Activated CD4-positive, alpha-beta T cell treated with anti-CD3 and anti-CD28 coated beads for 36 hours (primary cell): ENCODE measurements around the gene MAP3K10. TPM values are rescaled to one million over a fixed set of nuclear protein-coding genes. Genes with fewer than 3 reads are reported as not detected.

Experiments used
- ATAC-seq: fragments of 200-7000 bp; cut with Tn5 transposase; one replicate; pipeline ENCODE4 v1.10.0; 2021; ENCODE audit warnings: mild to moderate bottlenecking, moderate library complexity
- CTCF ChIA-PET: fragments of 350-600 bp; sonication (Branson Sonifier 250); formaldehyde crosslinking; loops from one replicate; lab custom pipeline; 2021; ENCODE audit warnings: antibody characterized with exemption; lab: Charles Lee
- POLR2A ChIA-PET: fragments of 350-600 bp; sonication (Branson Sonifier 250); formaldehyde crosslinking; loops from one replicate; lab custom pipeline; 2021; ENCODE audit warnings: antibody characterized with exemption, inconsistent platforms; lab: Charles Lee
- DNase-seq: peaks from one replicate; pipeline ENCODE4 v3.0.0-alpha.2; 2020
- H3K27ac Mint-ChIP-seq: one replicate; pipeline ENCODE4 v1.8.0; 2021; ENCODE audit warnings: mixed read lengths
- H3K27me3 Mint-ChIP-seq: one replicate; pipeline ENCODE4 v1.8.0; 2021; ENCODE audit warnings: mixed read lengths
- H3K36me3 Mint-ChIP-seq: one replicate; pipeline ENCODE4 v1.8.0; 2021; ENCODE audit warnings: low read depth, mixed read lengths
- H3K4me1 Mint-ChIP-seq: one replicate; pipeline ENCODE4 v1.8.0; 2021; ENCODE audit warnings: mixed read lengths
- H3K4me3 Mint-ChIP-seq: one replicate; pipeline ENCODE4 v1.8.0; 2021; ENCODE audit warnings: mild to moderate bottlenecking, moderate library complexity, mixed read lengths
- H3K9me3 Mint-ChIP-seq: one replicate; pipeline ENCODE4 v1.8.0; 2021; ENCODE audit warnings: low read depth, mixed read lengths
- intact Hi-C, 2 experiments: fragments of 100-400 bp; cut with DNase I in 1 of 2; cut with micrococcal nuclease in 1 of 2; formaldehyde crosslinking; loops; one replicate each; pipeline versions ENCODE4 v1.14.2 to v1.15.1; 2022 to 2024; cut with DNase I, micrococcal nuclease
- total RNA-seq, 2 experiments: library from RNA; stranded (reverse); gene quantifications; one replicate each; pipeline ENCODE4 v1.2.3, GENCODE V29; 2021

The MAP3K10 gene
- total RNA-seq, 2 experiments from 2014 or later: 8.7 to 10.8 TPM

DNA sequence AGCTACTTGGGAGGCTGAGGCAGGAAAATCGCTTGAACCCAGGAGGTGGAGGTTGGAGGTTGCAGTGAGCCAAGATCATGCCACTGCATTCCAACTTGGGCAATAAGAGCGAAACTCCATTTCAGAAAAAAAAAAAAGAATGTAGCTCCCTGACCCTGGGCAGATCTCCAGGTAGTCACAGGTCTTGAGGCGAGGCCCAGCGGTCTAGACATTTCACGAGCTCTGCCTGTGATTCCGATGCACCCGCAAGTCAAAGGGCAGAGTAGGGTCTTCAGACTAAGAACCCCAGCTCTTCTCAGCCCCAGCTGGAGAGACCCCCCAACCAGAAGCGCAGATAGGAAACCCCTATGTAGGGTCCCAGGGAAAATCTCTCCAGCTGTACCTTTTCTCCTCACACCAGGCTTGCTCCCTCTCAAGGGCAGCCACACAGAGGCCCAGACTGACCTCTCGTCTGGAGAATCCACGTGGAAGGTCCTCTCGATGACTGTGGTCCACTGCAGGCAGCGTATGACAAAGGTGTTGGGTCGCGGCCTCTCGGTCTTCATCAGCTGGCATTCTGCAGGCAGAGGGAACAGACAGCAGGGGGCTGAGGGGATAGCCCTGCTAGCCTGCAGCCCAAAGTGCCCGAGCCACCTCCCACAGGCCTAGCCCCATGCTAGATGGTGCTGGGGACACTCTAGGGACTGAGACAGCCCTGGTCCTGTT is 63.6 kb downstream of the MAP3K10 start:
- POLR2A ChIA-PET: no interaction called here
- ATAC-seq: no peak
- no peak overlapping the region for H3K27ac Mint-ChIP-seq
- intact Hi-C loops: no loop called here
- peaks cover 16% of the 10 kb centered on the region for H3K4me1 Mint-ChIP-seq
- CTCF ChIA-PET: no interaction called here
- peaks cover 37% of the 10 kb centered on the region for H3K36me3 Mint-ChIP-seq
- no peak for DNase-seq
- H3K27me3 Mint-ChIP-seq: no peaks in the 10 kb centered on the region
- no peak overlapping the region for H3K4me3 Mint-ChIP-seq
- H3K9me3 Mint-ChIP-seq: no peaks in the 10 kb centered on the region

DNA sequence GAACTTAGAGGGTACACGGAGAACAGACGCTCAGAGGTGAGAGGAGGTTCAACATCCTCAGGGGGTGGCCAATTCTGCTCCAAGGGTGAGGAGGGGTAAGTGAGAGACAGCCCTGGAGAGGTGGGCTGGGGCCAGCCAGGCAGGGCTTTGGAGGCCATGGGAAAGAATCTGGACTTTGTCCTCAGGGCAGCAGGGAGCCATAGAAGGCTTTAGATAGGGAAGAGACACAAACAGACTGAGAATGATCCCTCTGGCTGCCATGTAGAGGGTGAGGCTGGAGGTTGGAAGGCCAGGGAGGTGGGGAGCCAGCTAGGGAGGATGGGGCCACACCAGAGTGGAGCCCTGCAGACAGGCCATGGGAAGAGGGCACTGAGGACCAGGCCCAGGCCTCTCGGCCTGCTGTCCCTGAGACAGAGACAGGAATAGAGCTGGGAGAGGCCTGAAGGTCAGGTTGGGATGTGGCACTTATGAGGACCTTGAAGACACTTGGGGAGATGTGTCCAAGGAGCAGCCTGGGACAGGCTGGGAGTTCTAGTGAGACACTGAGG is 64.5 kb downstream of the MAP3K10 start:
- CTCF ChIA-PET: no interaction called here
- Mint-ChIP-seq H3K4me3 (no peak overlapping the region), H3K9me3 (no peaks in the 10 kb centered on the region), H3K27me3 (no peaks in the 10 kb centered on the region), H3K36me3 (peaks cover 36% of the 10 kb centered on the region), H3K27ac (no peak overlapping the region), H3K4me1 (peaks cover 15% of the 10 kb centered on the region)
- POLR2A ChIA-PET: no interaction called here
- intact Hi-C loops: no loop called here
- DNase-seq: no peak
- ATAC-seq: no peak

DNA sequence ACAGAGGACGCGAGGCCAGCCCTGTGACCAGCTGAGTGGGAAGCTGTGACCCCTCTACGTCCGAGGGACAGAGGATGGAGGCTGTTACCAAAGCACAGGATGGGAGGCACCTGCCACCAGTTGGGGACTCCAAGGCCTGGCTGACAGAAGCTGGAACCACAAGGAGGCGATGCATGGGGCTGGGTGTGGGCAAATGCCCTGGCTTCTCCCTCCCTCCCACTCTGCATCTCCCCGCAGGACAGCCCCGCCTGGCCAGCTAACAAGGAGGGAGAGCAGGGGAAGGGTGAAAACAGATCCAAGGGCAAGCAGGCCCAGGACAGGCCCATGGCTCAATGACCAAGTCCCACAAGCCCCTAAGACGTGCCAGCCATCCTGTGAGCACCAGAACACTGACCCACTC is 65.3 kb downstream of the MAP3K10 start:
- POLR2A ChIA-PET: no interaction called here
- H3K27me3 Mint-ChIP-seq: no peaks in the 10 kb centered on the region

DNA sequence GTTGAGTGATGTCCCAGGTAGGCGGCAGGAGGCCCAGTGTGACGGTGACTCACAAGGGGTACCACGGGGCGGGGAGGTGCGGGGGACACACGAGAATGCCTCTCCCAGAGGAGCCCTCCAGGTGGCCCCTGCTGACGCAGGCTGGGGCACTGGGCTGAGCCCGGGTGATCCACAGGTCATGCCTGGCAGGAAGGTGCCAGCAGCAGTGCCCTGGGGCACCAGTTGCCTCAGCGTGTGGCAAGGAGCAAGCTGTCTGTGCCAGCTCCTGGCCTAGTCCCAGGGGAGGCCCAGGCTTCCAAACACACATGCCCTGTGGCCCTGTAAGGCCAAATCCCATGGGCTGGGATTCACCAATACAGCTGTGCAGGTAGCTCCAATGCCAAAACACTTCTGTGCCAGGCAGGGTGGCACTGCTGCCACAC is 65.9 kb downstream of the MAP3K10 start:
- ChIA-PET POLR2A (no interaction called here), CTCF (no interaction called here)
- Mint-ChIP-seq H3K4me1 (peaks cover 15% of the 10 kb centered on the region), H3K4me3 (no peak overlapping the region), H3K36me3 (peaks cover 38% of the 10 kb centered on the region), H3K27me3 (no peaks in the 10 kb centered on the region), H3K9me3 (no peaks in the 10 kb centered on the region), H3K27ac (peak overlapping the region; percentile 58)
- no peak for DNase-seq
- ATAC-seq: no peak
- intact Hi-C loops: no loop called here

More for the DNA sequence above, 65.3 kb downstream of the MAP3K10 start:
- Mint-ChIP-seq H3K4me3 (no peak overlapping the region), H3K27ac (no peak overlapping the region), H3K9me3 (no peaks in the 10 kb centered on the region), H3K4me1 (peaks cover 15% of the 10 kb centered on the region), H3K36me3 (peaks cover 37% of the 10 kb centered on the region)
- CTCF ChIA-PET: no interaction called here
- intact Hi-C loops: no loop called here
- DNase-seq (no peak), ATAC-seq (no peak)

DNA sequence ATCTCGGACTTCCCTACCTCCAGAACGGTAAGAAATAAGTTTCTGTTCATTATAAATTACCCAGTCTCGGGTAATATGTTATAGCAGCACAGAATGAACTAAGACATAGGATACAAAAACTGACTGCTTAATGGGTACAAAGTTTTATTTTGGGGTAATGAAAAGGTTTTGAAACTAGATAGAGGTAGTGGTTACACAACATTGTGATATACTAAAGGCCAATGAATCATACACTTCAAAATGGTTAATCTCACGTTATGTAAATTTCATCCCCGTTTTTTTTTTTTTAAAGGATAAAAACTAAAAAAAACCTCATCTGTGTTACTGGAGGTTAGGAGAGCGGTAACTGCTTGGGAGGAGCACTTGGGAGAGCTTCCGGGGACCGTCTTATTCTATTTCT is 70.4 kb downstream of the MAP3K10 start:
- Mint-ChIP-seq H3K36me3 (peaks cover 40% of the 10 kb centered on the region), H3K27me3 (no peaks in the 10 kb centered on the region), H3K4me3 (no peak overlapping the region), H3K9me3 (no peaks in the 10 kb centered on the region), H3K27ac (no peak overlapping the region), H3K4me1 (peaks cover 15% of the 10 kb centered on the region)
- intact Hi-C loops: no loop called here
- ChIA-PET CTCF (no interaction called here), POLR2A (no interaction called here)
- no peak for ATAC-seq
- DNase-seq: no peak

DNA sequence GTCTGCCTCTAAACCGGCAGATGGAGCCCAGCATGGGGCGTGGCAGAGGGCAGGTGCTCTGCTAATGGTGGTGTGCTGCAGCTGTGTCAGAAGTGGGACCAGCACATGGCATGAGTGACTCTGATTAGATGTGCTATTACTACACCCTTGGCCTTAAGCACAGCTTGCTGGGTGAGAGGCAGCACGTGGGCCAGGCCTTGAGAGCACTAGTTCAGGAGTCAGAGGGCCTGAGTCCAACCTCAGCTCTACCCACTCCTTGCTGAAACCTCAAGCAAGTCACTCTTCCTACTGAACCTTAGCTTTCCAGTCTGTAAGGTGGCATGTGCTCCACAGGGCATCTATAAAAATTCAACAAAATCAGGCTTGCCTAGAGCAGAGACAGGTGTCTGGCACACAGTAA is 71.2 kb downstream of the MAP3K10 start:
- Mint-ChIP-seq H3K4me3 (no peak overlapping the region), H3K9me3 (no peaks in the 10 kb centered on the region), H3K27ac (no peak overlapping the region), H3K36me3 (peaks cover 37% of the 10 kb centered on the region), H3K27me3 (no peaks in the 10 kb centered on the region), H3K4me1 (peaks cover 14% of the 10 kb centered on the region)
- ChIA-PET CTCF (no interaction called here), POLR2A (no interaction called here)
- DNase-seq (no peak), ATAC-seq (no peak)
- intact Hi-C loops: no loop called here

DNA sequence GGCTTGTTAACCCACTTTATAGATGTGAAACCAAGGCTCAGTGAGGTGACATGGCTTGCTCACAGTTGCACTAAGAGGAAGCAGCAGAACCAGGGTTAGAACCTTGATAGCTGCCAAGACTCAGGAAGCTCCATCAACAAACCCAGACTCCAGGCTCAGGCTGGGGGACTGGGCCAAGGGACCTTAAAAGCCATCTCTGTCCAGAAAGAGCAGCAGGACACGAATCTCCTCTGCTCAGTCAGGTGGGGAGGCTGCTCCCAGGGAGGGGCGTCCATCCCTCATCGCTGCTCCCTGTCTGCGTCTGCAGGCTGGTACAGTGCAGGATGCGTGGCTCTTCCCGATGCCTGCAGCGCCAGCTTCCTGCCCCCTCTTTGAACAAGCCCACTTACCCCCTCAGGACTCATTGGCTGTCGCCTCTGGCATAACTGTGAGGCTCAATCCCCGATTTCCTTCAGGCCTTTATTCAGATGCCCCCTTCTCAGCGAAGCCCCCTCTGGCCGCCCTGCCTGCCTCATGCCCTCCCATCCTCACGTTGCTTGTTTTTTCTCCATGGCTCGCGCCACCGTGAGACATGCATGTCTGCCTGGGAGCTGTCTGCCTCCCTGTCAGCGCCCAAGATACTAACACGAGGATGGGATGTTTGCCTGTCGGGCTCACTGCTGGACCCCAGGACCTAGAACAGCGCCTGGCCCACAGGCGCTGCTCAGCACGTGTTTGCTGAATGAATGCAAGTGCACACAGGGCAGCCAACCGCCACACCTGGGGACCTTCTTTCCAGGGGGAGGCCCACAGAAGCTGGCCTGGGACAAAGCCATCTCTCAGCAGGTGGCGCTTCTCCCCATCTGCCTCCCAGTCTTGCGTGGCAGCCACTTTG is 72.5 kb downstream of the MAP3K10 start:
- Mint-ChIP-seq H3K27ac (no peak overlapping the region), H3K36me3 (peaks cover 35% of the 10 kb centered on the region), H3K4me3 (no peak overlapping the region), H3K27me3 (no peaks in the 10 kb centered on the region), H3K9me3 (no peaks in the 10 kb centered on the region), H3K4me1 (peaks cover 14% of the 10 kb centered on the region)
- ATAC-seq (no peak), DNase-seq (no peak)
- ChIA-PET CTCF (interaction anchor here (0.6 kb wide), 1 partner anchor 41 kb away, joined by 3 read pairs; no protein-coding TSS in a partner anchor), POLR2A (no interaction called here)
- intact Hi-C loops: no loop called here

DNA sequence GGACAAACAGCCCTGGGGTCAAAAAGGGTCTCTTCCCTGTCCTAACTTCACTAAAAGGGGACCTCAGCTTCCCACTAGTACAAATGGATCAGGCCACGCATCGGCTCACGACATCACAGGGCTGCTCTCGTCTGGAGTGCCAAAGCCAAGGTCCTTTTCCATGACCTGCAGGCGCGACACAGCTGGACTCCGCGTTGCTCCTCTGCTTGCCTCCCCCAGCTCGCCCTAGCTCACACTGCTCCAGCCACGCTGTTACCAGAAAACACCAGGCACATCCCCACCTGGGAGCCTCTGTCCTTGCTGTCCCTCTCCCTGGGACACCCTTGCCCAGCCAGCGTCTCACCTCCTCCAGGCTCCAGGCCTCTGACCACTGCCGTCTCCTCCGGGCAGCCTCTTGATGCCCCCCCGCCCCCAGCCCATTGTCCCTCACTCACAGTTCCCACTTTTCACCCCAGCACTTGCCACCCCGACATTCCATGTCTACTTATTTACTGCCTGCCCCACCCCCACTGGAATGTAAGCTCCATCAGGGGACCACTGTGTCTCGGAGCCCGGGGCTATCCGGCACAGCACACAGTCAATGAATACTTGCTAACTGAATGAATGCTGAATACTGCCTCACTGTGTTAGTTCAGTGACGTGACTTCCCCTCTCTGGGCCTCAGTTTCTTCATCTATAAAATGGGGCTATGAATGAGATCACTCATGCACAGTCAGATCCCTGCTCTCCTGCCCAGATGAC is 73.3 kb downstream of the MAP3K10 start:
- Mint-ChIP-seq H3K4me1 (peaks cover 17% of the 10 kb centered on the region), H3K9me3 (no peaks in the 10 kb centered on the region), H3K27me3 (no peaks in the 10 kb centered on the region), H3K27ac (no peak overlapping the region), H3K4me3 (no peak overlapping the region), H3K36me3 (peaks cover 35% of the 10 kb centered on the region)
- ATAC-seq (no peak), DNase-seq (no peak)
- intact Hi-C loops: no loop called here
- ChIA-PET CTCF (interaction anchor here (0.8 kb wide), 1 partner anchor 17 kb away, joined by 3 read pairs; no protein-coding TSS in a partner anchor), POLR2A (no interaction called here)

Other genes with a start within 250 kb of the MAP3K10 start
- gene PSMC4, start 220.3 kb upstream of the MAP3K10 start, total RNA-seq: 100 to 1,000 TPM; 114 to 140 TPM
- 1 to 10 TPM; 6.3 to 6.9 TPM for gene ZNF546, start 194.4 kb upstream of the MAP3K10 start, total RNA-seq
- gene ZNF780B, start 135.2 kb upstream of the MAP3K10 start, total RNA-seq: 10 to 100 TPM; 17.4 to 18.8 TPM
- gene ZNF780A, start 100.5 kb upstream of the MAP3K10 start, total RNA-seq: 10 to 100 TPM; 19.2 to 19.4 TPM
- gene TTC9B, start 27.0 kb downstream of the MAP3K10 start, total RNA-seq: not detected
- gene CCNP, start 35.3 kb downstream of the MAP3K10 start, total RNA-seq: under 1 TPM in 1 of 2 experiments, not detected in 1; 0.12 TPM
- gene AKT2, start 93.9 kb downstream of the MAP3K10 start, total RNA-seq: 100 to 1,000 TPM; 142 to 148 TPM
- gene C19orf47, start 157.0 kb downstream of the MAP3K10 start, total RNA-seq: 10 to 100 TPM; 15.8 to 17.7 TPM
- 10 to 100 TPM; 57.8 to 69.1 TPM for gene PLD3, start 157.3 kb downstream of the MAP3K10 start, total RNA-seq
- under 1 TPM in 1 of 2 experiments, not detected in 1; 0.09 TPM for gene HIPK4, start 198.8 kb downstream of the MAP3K10 start, total RNA-seq
- gene PRX, start 222.0 kb downstream of the MAP3K10 start, total RNA-seq: 1 to 10 TPM; 1.0 to 1.4 TPM
- 10 to 100 TPM; 10.0 to 14.7 TPM for gene SERTAD1, start 234.6 kb downstream of the MAP3K10 start, total RNA-seq